ENCODE data around the gene MORF4L1. TPM values are rescaled to one million over a fixed set of nuclear protein-coding genes. Genes with fewer than 3 reads are reported as not detected.
"Not testable (repeated sequence)": the region's sequence is repeated elsewhere in the genome, so short reads cannot be mapped to it uniquely, and the experiment has no call there.

MORF4L1 gene, protein sequence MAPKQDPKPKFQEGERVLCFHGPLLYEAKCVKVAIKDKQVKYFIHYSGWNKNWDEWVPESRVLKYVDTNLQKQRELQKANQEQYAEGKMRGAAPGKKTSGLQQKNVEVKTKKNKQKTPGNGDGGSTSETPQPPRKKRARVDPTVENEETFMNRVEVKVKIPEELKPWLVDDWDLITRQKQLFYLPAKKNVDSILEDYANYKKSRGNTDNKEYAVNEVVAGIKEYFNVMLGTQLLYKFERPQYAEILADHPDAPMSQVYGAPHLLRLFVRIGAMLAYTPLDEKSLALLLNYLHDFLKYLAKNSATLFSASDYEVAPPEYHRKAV
- 100 to 1,000 TPM; 225 to 274 TPM for total RNA-seq

- peak within 1 kb of the TSS; percentile 100 for H3K4me3 Mint-ChIP-seq
- CTCF ChIA-PET, result interaction anchor here (0.9 to 1.8 kb wide), 6 partner anchors 11 to 135 kb away, joined by 3 to 6 read pairs (median 4); no protein-coding TSS in a partner anchor
Observed at GRCh38 chr15:78872155-78872971, at the start of gene MORF4L1. Gene MORF4L1, plus strand, starts transcription at chr15:78872890. Its CDS starts 128 bp downstream, at chr15:78873018.

DNA sequence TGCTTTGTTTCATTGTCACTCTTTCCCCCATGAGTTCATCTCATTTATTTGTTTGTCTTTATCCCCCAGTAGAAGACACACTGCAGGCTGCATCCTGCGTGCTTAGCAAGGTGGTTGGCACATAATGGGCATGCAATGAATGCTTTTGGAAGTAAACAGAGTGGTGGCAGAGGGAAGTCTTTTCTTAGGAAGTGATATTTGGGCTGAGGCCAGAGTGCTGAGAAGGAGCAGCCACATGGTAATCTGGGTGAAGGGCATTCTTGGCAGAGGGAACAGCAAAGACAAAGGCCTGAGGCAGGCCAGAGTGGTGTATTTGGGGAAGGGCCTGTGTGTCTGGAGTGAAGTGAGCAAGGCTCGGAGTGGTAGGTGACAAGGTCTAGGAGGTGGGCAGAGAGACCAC, 43.8 kb upstream of the MORF4L1 start:
- ChIA-PET CTCF (no interaction called here), POLR2A (no interaction called here)
- DNase-seq, result no peak
- Mint-ChIP-seq H3K27ac (no peak overlapping the region), H3K4me1 (peaks cover 5% of the 10 kb centered on the region), H3K4me3 (no peak overlapping the region), H3K9me3 (no peaks in the 10 kb centered on the region), H3K27me3 (peaks cover 12% of the 10 kb centered on the region), H3K36me3 (ENCODE audit: low read depth) (no peaks in the 10 kb centered on the region)

More at GRCh38 chr15:78872155-78872971, at the start of gene MORF4L1:
- H3K4me1 Mint-ChIP-seq, result peaks cover 37% of the 10 kb centered on the region
- no peaks in the 10 kb centered on the region for H3K27me3 Mint-ChIP-seq
- H3K27ac Mint-ChIP-seq, result peak within 1 kb of the TSS; percentile 100
- H3K36me3 Mint-ChIP-seq (ENCODE audit: low read depth), result peaks cover 15% of the 10 kb centered on the region
- no peaks in the 10 kb centered on the region for H3K9me3 Mint-ChIP-seq
- POLR2A ChIA-PET, result interaction anchor here (0.7 kb wide), 1 partner anchor 34 kb away, joined by 8 read pairs; no protein-coding TSS in a partner anchor
- DNase-seq, result peak; percentile 95

DNA sequence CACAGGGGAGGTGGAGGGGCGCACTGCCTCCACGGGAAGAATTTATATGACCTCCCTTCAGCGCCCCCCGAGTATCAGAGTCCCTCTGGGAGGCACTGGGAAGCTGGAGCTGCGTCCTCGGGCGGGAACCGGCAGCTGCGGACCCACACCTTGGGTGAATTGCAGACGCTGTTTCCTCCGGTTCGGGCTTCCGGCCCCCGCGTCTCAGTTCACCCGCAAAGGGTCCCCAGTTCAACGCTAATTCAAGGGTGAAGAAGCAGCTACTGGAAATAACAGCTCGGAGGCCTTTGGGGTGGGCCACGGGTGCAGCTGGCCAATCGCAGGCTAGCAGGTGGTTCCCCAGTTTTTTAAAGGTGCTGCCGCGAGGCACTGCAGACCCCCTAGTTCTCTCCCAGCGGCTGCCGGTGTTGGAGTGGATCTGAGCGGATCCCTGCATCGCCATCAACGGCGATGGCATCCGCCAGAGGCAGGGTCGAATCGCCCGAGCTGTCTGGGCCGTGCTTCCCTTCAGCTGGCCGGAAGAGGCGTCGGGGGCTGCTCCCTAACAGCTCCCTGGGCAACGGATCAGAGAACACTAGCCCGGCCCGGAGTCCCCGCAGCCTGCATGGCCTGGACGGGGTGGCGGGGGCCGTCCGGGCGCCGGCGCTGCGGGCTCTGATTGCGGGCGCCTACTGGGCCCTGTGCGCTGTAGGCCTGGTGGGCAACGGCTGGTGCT, 42.0 kb upstream of the MORF4L1 start:
- Mint-ChIP-seq H3K27me3 (peaks cover 12% of the 10 kb centered on the region), H3K36me3 (ENCODE audit: low read depth) (no peaks in the 10 kb centered on the region), H3K9me3 (no peaks in the 10 kb centered on the region), H3K4me1 (peaks cover 5% of the 10 kb centered on the region), H3K27ac (no peak overlapping the region), H3K4me3 (peak overlapping the region; percentile 34)
- CTCF ChIA-PET, result interaction anchor here (0.9 kb wide), 1 partner anchor 23 kb away, joined by 4 read pairs; no protein-coding TSS in a partner anchor
- POLR2A ChIA-PET, result no interaction called here
- DNase-seq, result no peak

GRCh38 chr15:78831229-78832207, 41.2 kb upstream of the MORF4L1 start:
- Mint-ChIP-seq H3K36me3 (ENCODE audit: low read depth) (no peaks in the 10 kb centered on the region), H3K27ac (no peak overlapping the region), H3K4me1 (peaks cover 5% of the 10 kb centered on the region), H3K27me3 (peaks cover 12% of the 10 kb centered on the region), H3K4me3 (no peak overlapping the region), H3K9me3 (no peaks in the 10 kb centered on the region)
- ChIA-PET CTCF (no interaction called here), POLR2A (no interaction called here)
- DNase-seq, result no peak

GRCh38 chr15:78836333-78836732, 36.4 kb upstream of the MORF4L1 start:
- no peaks in the 10 kb centered on the region for H3K36me3 Mint-ChIP-seq (ENCODE audit: low read depth)
- H3K4me3 Mint-ChIP-seq, result no peak overlapping the region
- H3K9me3 Mint-ChIP-seq, result no peaks in the 10 kb centered on the region
- no peaks in the 10 kb centered on the region for H3K4me1 Mint-ChIP-seq
- CTCF ChIA-PET, result no interaction called here
- H3K27me3 Mint-ChIP-seq, result peaks cover 12% of the 10 kb centered on the region
- no peak overlapping the region for H3K27ac Mint-ChIP-seq
- POLR2A ChIA-PET, result interaction anchor here (0.6 kb wide), 1 partner anchor 55 kb away, joined by 3 read pairs; no protein-coding TSS in a partner anchor
- DNase-seq, result no peak

GRCh38 chr15:78837131-78837530, 35.6 kb upstream of the MORF4L1 start:
- Mint-ChIP-seq H3K4me1 (no peaks in the 10 kb centered on the region), H3K9me3 (no peaks in the 10 kb centered on the region), H3K27ac (no peak overlapping the region), H3K4me3 (no peak overlapping the region), H3K36me3 (ENCODE audit: low read depth) (no peaks in the 10 kb centered on the region), H3K27me3 (peaks cover 9% of the 10 kb centered on the region)
- CTCF ChIA-PET, result no interaction called here
- DNase-seq, result no peak
- POLR2A ChIA-PET, result no interaction called here

DNA sequence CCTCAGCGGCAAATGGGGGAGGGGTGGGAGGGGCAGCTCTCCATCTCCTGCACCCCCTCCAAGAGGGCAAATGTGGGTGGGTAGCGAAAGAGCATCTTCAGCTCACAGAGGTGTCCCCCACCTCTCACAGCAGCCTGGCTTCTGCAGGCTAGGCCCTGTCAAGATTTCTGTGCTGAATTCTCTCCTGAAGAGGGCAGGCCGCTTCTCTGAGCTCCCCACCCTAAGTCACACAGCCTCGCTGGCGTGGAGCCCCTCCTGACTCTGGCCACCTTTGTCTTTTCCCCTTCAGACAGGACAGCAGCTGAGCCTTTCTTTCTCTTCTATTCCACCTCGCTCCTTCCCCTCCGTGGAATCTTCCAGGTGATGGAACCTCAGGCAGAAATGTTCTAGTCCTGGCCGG, 35.1 kb upstream of the MORF4L1 start:
- H3K4me1 Mint-ChIP-seq, result no peaks in the 10 kb centered on the region
- CTCF ChIA-PET, result no interaction called here
- H3K27me3 Mint-ChIP-seq, result peaks cover 7% of the 10 kb centered on the region
- H3K27ac Mint-ChIP-seq, result no peak overlapping the region
- H3K4me3 Mint-ChIP-seq, result no peak overlapping the region
- H3K36me3 Mint-ChIP-seq (ENCODE audit: low read depth), result no peaks in the 10 kb centered on the region
- POLR2A ChIA-PET, result no interaction called here
- DNase-seq, result no peak
- no peaks in the 10 kb centered on the region for H3K9me3 Mint-ChIP-seq

GRCh38 chr15:78838489-78838888, 34.2 kb upstream of the MORF4L1 start:
- DNase-seq, result no peak
- POLR2A ChIA-PET, result interaction anchor here (0.5 kb wide), 1 partner anchor 34 kb away, joined by 8 read pairs; the partner anchor contains the start of gene MORF4L1
- Mint-ChIP-seq H3K4me3 (no peak overlapping the region), H3K27ac (no peak overlapping the region), H3K27me3 (peaks cover 2% of the 10 kb centered on the region), H3K36me3 (ENCODE audit: low read depth) (no peaks in the 10 kb centered on the region), H3K9me3 (no peaks in the 10 kb centered on the region), H3K4me1 (no peaks in the 10 kb centered on the region)
- CTCF ChIA-PET, result no interaction called here

GRCh38 chr15:78839151-78839550, 33.5 kb upstream of the MORF4L1 start:
- CTCF ChIA-PET; H3K9me3 Mint-ChIP-seq; H3K36me3 Mint-ChIP-seq (ENCODE audit: low read depth); DNase-seq; H3K27me3 Mint-ChIP-seq; H3K4me1 Mint-ChIP-seq; H3K4me3 Mint-ChIP-seq; H3K27ac Mint-ChIP-seq: not testable (repeated sequence)
- POLR2A ChIA-PET, result interaction anchor here (0.5 kb wide), 1 partner anchor 34 kb away, joined by 8 read pairs; the partner anchor contains the start of gene MORF4L1

DNA sequence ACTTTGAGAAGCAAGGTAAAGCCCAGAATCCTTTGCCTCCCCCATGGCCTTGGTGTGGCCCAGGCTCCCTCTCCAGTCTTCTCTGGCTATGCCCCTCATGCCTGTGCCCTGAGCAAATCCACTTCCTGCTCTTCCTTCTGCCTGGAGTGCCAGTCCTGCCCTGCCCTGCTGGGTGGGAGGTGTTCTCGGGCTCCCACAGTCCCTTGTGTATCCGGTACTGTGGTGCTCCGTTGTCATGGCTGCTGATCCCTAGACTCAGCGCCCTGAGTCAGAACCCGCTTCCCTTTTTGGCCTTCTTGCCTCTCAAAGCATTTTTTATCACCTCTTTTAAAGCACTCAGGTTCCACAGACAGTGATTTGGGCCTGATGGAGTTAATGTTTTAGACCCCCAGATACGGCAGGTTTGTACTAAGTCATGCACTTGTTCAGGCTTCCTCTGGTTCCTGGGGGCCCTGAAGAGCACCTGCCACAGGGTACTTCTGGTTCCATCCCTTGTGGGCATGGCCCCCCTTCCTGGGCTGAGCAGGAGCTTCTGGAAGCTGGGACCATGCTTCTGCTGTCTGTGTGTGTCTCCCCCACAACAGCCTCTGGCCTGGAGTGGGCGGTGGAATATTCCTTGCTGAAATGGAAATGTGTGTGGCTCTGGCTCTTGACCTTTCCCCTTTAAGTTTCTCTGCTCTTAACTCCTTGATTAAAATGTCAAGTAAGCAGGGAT, 31.9 kb upstream of the MORF4L1 start:
- POLR2A ChIA-PET, result no interaction called here
- H3K4me1 Mint-ChIP-seq, result no peaks in the 10 kb centered on the region
- no peaks in the 10 kb centered on the region for H3K9me3 Mint-ChIP-seq
- no peaks in the 10 kb centered on the region for H3K27me3 Mint-ChIP-seq
- H3K27ac Mint-ChIP-seq, result no peak overlapping the region
- no peaks in the 10 kb centered on the region for H3K36me3 Mint-ChIP-seq (ENCODE audit: low read depth)
- DNase-seq, result no peak
- H3K4me3 Mint-ChIP-seq, result no peak overlapping the region
- CTCF ChIA-PET, result interaction anchor here (1.2 kb wide), 1 partner anchor 8 kb away, joined by 3 read pairs; no protein-coding TSS in a partner anchor

- ChIA-PET POLR2A (no interaction called here), CTCF (interaction anchor here (1.2 kb wide), 1 partner anchor 8 kb away, joined by 3 read pairs; no protein-coding TSS in a partner anchor)
- no peak overlapping the region for H3K4me3 Mint-ChIP-seq
- H3K27me3 Mint-ChIP-seq, result no peaks in the 10 kb centered on the region
- no peaks in the 10 kb centered on the region for H3K4me1 Mint-ChIP-seq
- no peaks in the 10 kb centered on the region for H3K9me3 Mint-ChIP-seq
- H3K36me3 Mint-ChIP-seq (ENCODE audit: low read depth), result no peaks in the 10 kb centered on the region
- no peak for DNase-seq
- H3K27ac Mint-ChIP-seq, result no peak overlapping the region
Observed at GRCh38 chr15:78841376-78841706, 31.3 kb upstream of the MORF4L1 start.
